Measurements from ENCODE around the gene FASTKD1.
"Not testable (repeated sequence)": the region's sequence is repeated elsewhere in the genome, so short reads cannot be mapped to it uniquely, and the experiment has no call there.

Gene FASTKD1

DNA sequence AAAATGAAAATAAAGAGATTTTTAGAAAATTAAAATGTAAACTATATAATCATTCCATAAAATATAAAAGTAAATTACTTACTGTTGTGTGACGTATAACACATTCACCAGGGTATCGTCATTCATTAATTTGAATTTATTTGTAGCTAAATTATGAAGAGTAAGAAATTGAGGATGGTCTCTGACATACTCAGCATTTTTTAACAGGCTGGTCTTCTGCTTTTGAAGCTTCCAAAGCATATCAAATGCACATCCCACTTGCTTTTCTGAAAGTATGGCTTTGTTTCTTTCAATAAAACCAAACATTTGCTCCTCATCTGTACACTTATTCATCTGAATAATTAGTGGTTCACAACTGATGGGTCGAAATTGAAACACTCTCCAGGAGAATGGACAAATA, 2.1 kb downstream of the FASTKD1 start:
- DNase-seq (ENCODE audit: low read depth, low spot score), result no peak
- H3K27ac ChIP-seq, result no peak overlapping the region

DNA sequence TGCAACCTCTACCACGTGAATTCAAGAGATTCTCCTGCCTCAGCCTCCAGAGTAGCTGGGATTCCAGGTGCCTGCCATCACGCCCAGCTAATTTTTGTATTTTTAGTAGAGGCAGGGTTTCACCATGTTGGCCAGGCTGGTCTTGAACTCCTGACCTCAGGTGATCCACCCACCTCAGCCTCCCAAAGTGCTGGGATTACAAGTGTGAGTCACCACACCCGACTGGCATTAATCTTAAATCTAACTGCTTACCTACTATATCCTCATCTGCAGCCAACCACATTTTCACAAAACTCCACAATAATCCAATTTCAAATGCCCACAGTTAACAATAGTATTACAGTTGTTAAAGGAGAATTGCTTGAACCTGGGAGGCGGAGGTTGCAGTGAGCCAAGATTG, 2.9 kb downstream of the FASTKD1 start:
- not testable (repeated sequence) for DNase-seq (ENCODE audit: low read depth, low spot score); H3K27ac ChIP-seq

DNA sequence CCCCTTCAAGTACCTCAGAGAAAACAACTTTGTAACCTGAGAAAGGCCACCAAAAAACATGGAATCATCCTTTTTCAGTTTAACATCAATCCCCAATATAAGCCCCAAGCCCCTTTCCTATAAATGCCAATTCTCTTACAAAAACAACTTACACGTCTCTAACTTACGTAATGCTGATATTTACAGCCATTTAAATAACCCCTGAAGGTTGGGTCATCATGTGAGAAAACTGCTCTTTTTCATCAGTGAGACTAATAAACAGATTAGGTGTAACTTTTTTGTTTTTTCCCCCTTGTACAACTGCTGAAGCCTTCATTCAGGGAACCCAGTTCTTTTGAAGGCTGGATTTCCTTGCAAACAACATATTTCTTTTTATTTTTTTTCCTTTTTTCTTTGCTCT, 3.7 kb downstream of the FASTKD1 start:
- H3K27ac ChIP-seq, result no peak overlapping the region
- DNase-seq (ENCODE audit: low read depth, low spot score), result no peak

DNA sequence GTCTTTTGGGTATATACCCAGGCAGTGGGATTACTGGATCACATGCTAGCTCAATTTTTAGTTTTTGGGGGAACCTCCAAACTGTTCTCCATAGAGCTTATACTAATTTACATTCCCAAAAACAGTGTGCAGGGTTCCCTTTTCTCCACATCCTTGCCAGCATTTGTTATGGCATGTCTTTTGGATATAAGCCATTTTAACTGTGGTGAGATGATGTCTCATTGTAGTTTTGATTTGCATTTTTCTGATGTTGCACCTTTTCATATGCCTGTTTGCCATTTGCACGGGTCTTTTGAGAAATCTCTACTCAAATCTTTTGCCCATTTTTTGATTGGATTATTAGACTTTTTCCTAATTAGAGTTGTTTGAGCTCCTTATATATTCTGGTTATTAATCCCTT, 8.0 kb downstream of the FASTKD1 start:
- H3K27ac ChIP-seq, result peak overlapping the region; percentile 31
- no peak for DNase-seq (ENCODE audit: low read depth, low spot score)

DNA sequence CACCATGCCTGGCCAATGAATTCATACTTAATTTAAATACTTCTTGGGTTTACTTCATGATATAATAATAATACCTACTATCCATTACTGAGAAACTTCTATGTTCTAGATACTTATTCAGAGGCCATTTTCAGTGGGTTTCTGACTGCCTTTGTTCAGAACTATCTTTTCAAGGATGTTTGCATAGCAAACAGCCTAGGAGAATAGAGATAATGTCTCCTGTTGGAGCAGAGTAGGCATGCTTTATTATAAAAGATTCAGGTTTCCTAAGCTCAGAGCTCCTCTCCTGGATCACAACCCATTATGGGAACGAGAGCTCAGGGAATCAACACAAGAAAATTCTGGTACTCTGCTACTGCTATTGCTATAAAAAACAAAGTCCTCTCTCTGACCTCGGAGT, 11.1 kb downstream of the FASTKD1 start:
- no peak overlapping the region for H3K27ac ChIP-seq
- no peak for DNase-seq (ENCODE audit: low read depth, low spot score)

DNA sequence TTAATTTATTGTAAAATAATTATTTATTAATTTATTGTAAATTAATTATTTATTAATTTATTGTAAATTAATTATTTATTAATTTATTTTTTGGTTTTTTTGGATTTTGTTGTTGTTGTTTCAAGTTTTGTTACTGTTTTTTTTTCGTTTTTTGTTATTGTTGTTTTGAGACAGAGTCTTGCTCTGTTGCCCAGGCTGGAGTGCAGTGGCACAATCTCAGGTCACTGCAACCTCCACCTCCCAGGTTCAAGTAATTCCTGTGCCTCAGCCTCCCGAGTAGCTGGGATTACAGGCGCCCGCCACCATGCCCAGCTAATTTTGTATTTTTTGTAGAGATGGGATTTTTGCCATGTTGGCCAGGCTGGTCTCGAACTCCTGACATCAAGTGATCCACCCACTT, 11.6 kb downstream of the FASTKD1 start:
- DNase-seq (ENCODE audit: low read depth, low spot score); H3K27ac ChIP-seq: not testable (repeated sequence)

DNA sequence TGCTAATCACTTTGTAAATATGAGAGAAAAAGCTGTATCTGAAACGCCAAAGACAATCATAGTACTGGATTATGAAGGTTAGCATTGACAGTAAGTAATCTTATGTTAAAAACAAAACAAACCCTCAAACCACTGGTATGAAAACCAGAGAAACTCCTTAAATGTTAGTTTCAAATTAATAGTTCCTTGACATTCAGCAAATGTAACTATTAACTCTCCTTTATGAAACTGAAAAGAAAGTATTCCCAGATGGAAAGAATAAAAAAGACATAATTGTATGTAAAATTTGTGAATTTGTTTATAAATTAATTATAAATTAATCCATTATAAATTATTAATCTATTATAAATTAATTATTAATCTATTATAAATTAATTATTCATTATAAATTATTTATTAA, 12.3 kb downstream of the FASTKD1 start:
- no peak for DNase-seq (ENCODE audit: low read depth, low spot score)
- no peak overlapping the region for H3K27ac ChIP-seq

DNA sequence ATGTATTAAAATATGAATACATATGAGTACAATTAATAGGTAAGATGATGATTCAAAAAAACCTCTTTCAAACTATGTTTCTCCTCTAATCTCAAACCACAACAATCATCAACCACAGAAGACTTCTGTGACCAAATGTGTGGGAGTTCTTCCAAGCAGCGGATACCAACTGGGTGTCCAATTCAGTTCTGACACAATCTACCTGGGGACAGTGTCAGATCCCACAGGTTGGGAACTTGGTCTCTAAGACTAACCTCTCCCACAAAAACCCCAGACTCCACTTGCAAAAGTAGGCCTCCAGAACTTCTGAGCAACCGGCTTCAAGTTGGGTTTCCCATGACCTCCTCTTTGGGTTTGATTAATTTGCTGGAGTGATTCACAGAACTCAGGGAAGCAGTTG, 26.9 kb downstream of the FASTKD1 start:
- DNase-seq (ENCODE audit: low read depth, low spot score), result no peak
- H3K27ac ChIP-seq, result no peak overlapping the region

DNA sequence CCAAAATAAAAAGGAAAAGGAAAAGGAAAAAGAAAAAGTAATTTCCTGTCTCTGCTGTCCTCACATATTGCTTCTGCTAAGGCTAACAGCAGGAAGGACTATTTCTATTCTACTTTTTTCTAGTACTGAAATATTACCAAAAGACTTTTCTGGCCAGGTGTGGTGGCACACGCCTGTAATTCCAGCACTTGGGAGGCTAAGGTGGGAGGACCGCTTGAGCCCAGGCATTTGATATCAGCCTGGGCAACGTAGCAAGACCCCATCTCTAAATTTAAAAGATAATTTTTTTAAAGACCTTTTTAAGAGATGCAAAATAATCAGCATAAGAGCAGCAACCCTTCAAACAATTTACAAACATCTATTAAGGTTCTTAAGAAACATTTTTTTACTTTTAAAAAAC, 31.2 kb downstream of the FASTKD1 start:
- no peak for DNase-seq (ENCODE audit: low read depth, low spot score)
- H3K27ac ChIP-seq, result no peak overlapping the region

DNA sequence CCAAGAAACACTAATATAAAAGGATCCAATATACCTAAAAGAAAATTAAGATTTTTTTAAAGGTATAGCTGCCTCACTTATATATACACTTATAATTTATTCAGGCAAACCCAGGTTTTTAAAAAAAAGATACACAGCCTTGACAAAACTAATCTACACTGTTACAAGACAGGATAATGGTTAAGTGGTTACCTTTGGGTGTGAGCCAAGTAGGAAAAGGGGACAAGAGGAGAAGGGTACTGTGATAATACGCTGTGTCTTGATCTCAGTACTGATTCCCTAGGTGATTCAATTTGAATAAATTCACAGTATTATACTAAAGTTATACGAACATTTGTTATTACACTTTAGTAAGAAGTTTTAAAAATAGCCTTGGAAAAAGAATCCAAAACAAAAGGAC, 33.5 kb downstream of the FASTKD1 start:
- DNase-seq (ENCODE audit: low read depth, low spot score), result no peak
- no peak overlapping the region for H3K27ac ChIP-seq

DNA sequence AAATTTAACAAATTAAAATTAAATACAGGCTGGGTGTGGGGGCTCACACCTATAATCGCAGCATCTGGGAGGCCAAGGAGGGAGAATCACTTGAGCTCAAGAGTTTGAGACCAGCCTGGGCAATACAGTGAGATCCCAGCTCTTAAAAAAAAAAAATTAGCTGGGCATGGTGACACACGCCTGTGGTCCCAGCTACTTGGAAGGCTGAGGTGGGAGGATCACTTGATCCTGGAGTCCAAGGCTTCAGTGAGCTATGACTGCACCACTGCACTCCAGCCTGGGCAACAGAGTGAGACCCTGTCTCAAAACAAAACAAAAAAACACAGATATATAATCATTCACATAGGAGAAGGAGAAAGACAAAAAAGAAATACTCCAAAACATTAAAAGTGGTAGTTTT, 34.2 kb downstream of the FASTKD1 start:
- not testable (repeated sequence) for H3K27ac ChIP-seq; DNase-seq (ENCODE audit: low read depth, low spot score)

DNA sequence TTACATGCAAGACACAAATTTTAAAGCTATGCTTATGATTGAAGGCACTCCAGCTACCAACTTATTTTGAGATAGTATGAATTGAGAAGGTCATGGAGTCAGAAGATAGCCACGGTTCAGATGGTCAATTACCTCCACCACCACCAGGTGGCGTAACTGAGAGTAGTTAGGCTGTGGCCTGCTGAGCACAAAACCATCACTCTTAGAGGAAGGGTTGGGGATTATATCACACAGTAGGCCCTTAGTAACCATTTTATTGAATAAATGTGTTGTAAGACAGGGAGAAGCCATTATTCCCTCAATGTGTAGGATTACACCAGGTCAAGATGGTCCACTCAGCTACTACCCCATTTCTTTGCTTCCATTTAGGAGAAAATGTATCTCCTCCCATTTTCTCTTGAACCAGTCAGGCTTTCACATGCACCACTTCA, 45.4 kb downstream of the FASTKD1 start:
- no peak for DNase-seq (ENCODE audit: low read depth, low spot score)
- H3K27ac ChIP-seq, result no peak overlapping the region

DNA sequence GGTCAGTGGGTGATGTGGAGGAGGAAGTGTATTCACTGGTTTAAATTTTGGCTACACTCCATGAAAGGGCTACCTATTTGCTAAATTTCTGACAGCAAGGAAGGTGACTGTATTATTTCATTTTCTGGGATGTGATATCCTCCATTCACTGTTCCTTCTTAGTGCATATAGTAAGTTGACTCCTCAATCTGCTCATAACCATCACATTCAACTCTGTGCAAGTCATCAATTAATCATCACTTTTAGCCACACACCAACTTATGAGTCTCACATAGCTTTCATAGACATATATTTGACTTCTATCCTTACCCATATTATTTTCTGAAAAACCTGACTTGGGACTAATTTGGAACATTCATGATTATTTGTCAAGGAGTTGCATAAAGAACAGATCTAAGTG, 47.2 kb downstream of the FASTKD1 start:
- DNase-seq (ENCODE audit: low read depth, low spot score), result no peak
- H3K27ac ChIP-seq, result no peak overlapping the region

DNA sequence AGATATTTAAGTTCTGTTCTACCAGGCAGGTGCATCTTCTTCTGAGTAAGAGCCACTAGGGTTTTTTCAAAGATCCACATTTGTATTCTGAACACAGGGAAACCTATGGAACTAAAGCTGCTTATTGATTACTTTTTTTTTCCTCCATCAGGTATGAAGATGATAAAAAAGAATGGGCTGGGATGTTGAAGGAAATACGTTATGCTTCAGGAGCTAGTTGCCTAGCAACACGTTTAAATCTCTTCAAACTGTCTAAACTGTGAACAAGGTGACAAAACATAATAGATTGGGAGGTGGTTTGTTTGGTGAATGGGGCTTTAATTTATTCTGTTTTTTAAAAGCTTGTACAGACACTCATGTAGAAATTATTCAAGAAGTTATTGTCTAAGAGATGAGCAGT, 48.2 kb downstream of the FASTKD1 start:
- DNase-seq (ENCODE audit: low read depth, low spot score), result no peak
- H3K27ac ChIP-seq, result no peak overlapping the region

DNA sequence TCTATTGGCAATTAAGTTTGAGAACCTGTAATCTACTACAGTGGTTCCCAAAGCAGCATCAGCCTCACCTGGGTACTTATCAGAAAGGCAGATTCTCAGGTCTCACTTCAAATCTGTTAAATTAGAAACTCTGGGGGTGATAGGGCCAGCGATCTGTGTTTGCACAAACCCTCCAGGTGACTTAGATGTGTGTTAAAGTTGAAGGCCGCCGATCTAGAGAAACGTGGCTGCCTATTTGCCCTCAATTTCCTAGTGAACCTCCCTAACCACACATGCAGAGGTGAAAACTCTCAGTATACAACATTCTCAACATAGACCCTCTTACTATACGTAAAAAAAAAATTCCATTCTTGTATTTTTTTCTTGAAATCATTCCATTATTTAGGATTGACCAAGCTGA, 50.0 kb downstream of the FASTKD1 start:
- no peak overlapping the region for H3K27ac ChIP-seq
- DNase-seq (ENCODE audit: low read depth, low spot score), result no peak

DNA sequence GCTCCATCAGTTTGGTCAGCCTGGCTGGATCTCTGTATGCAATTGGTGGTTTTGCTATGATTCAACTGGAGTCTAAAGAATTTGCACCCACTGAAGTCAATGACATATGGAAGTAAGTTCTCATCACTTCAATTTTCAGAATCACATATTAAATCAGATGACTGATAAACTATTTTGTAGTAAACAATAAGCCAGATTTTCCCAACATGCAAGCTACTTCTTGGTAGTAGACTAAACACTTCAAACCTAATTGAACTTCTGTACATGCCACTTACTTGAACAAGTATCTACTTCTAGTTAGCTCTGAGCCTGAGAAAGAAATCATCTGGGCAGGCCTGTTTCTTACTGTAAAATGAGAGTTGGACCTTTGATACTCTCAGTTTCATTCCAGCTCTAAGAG, 52.8 kb downstream of the FASTKD1 start:
- DNase-seq (ENCODE audit: low read depth, low spot score), result no peak
- no peak overlapping the region for H3K27ac ChIP-seq

DNA sequence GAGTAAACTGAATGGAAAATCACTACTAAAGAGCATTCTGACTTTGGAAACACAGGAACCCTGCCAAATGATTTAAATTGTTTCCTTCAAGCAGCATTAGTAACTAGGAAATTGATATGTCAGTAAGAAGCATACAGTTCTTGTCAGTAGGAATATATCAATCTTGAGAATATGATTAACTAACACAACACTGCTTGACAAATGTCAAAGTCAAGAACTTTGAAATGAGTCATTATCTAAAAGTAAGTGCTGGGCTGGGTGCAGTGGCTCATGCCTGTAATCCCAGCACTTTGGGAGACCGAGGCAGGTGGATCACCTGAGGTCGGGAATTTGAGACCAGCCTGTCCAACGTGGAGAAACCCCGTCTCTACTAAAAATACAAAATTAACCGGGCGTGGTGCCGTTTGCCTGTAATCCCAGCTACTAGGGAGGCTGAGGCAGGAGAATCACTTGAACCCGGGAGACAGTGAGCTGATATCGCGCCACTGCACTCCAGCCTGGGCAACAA, 57.1 kb downstream of the FASTKD1 start:
- not testable (repeated sequence) for DNase-seq (ENCODE audit: low read depth, low spot score); H3K27ac ChIP-seq

DNA sequence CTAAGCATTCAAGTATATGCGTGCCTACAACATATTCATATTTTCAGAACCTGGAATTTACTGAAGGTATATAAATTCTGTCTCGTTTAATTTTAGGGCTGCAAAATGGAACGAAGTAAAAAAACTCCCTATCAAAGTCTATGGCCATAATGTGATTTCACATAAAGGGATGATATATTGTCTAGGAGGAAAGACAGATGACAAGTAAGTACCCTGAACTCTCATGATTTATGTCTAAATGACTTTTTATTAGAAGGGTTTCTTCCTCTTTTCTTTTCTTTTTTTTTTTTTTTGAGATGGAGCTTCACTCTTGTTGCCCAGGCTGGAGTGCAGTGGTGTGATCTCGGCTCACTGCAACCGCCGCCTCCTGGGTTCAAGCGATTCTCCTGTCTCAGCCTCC, 58.9 kb downstream of the FASTKD1 start:
- H3K27ac ChIP-seq; DNase-seq (ENCODE audit: low read depth, low spot score): not testable (repeated sequence)

DNA sequence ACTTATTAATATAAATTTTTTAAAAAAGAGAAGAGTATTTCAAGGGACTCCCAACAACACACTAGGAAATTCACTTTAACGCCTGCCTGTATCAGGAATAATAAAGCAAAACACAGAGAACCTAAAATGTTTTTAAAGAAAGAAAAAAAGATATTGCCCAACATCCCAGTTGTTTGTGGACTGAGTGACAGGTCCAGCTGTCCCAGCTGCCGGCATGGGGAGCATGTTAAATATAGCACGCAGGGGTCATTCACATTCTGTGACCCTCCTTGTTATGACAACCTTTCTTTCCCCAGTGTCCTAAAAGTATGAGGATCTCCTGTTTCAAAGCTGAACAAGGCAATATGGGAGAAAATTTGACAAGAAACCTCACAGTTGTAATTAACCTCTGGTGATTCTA, 59.7 kb downstream of the FASTKD1 start:
- H3K27ac ChIP-seq, result no peak overlapping the region
- DNase-seq (ENCODE audit: low read depth, low spot score), result no peak

DNA sequence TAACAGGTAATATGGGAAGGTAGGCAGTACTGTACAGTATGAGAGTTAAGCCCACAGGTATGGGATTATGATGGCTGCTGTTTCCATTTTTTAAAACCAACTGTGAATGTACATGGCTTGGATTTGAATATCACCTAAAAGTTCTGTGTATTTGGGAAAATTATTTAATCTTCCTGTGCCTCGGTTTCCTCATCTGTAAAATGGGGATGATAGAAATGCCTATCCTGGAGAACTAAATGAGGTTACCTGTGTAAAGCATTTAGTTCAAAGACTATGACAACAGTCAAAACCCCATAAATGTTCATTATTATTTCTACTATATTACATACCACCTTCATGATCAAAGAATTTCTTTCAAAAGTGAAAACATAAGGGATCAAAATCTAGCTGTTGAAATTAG, 60.6 kb downstream of the FASTKD1 start:
- no peak for DNase-seq (ENCODE audit: low read depth, low spot score)
- no peak overlapping the region for H3K27ac ChIP-seq

DNA sequence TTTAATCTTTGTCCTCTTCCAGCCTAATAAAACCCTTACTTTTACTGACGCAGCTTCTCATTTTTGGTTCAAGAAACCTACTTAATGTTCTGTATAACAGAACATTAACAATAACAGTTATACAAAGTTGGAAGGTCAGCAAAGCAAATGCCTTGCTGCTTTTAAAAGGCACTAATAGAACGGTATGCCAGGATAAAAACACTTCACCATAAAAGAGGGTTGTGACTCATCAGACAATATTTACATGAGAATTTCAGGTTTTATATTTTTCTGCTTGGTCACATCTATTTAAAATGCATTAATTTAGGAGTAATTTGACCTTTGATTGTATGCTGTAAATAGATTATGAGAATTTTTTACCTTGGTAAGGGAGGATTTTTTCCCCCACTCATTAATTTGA, 61.1 kb downstream of the FASTKD1 start:
- DNase-seq (ENCODE audit: low read depth, low spot score), result no peak
- no peak overlapping the region for H3K27ac ChIP-seq

DNA sequence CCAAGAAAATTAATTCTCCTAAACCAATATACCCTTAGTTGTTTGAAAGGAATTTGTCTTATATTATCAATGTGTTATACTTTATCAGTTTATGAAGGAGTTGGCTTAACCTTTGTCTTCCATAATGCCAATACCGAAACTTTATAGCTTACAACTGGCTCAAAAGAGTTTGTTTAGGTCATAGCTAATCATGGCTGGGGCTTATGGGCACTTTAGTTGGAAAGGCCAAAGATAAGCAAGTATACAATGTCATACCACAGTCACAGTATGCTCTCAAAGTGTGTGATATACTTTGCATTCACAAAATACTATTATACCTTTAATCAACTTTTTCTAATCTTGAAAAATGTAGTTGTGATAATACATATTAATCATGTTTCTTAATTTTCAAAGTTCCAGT, 61.8 kb downstream of the FASTKD1 start:
- no peak overlapping the region for H3K27ac ChIP-seq
- DNase-seq (ENCODE audit: low read depth, low spot score), result no peak

DNA sequence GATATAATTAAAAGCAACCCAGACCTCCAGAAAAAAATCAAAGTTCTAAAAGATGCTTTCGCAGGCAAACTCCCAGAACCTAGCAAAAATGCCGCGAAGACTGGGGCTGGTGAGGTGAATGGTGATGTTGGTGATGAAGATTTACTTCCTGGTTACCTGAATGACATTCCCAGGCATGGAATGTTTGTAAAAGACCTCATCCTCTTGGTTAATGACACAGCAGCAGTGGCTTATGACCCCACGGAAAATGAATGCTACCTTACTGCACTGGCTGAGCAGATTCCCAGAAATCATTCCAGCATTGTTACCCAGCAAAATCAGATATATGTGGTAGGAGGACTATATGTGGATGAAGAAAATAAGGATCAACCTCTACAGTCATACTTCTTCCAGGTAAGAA, 63.2 kb downstream of the FASTKD1 start:
- DNase-seq (ENCODE audit: low read depth, low spot score), result no peak
- H3K27ac ChIP-seq, result no peak overlapping the region
